Osteoblast (primary cell): Measurements from ENCODE around the gene VGF. TPM values are rescaled to one million over a fixed set of nuclear protein-coding genes. Genes with fewer than 3 reads are reported as not detected.
"Not testable (repeated sequence)": the region's sequence is repeated elsewhere in the genome, so short reads cannot be mapped to it uniquely, and the experiment has no call there.

ENCODE experiments used
- DNase-seq: peaks from one replicate; pipeline ENCODE4 v3.0.0; 2011; ENCODE audit warnings: low spot score, mixed read lengths; ENCODE audit not compliant: insufficient read length; ENCODE audit errors: missing footprints
- H2AFZ ChIP-seq: 2 replicates; pipeline ENCODE4 v1.6.0; 2011; ENCODE audit warnings: mild to moderate bottlenecking, low read length
- H3K27ac ChIP-seq: 2 replicates; pipeline ENCODE4 v1.5.1; 2011; ENCODE audit warnings: mild to moderate bottlenecking, low read depth, low read length, moderate library complexity
- H3K27me3 ChIP-seq: 2 replicates; pipeline ENCODE4 v1.6.0; 2012; ENCODE audit warnings: mild to moderate bottlenecking, control low read depth, inconsistent platforms, low read length, moderate library complexity; ENCODE audit not compliant: insufficient read depth
- H3K36me3 ChIP-seq: 2 replicates; pipeline ENCODE4 v1.5.1; 2011; ENCODE audit warnings: mild to moderate bottlenecking, low read length, control low read depth, moderate library complexity; ENCODE audit not compliant: insufficient read depth
- H3K4me1 ChIP-seq: 2 replicates; pipeline ENCODE4 v1.5.1; 2011; ENCODE audit warnings: mild to moderate bottlenecking, low read length, control low read depth, moderate library complexity; ENCODE audit not compliant: insufficient read depth
- H3K4me2 ChIP-seq: 2 replicates; pipeline ENCODE4 v1.6.0; 2011; ENCODE audit warnings: mild to moderate bottlenecking, low read length; ENCODE audit not compliant: insufficient read depth
- H3K4me3 ChIP-seq: fragments of 200-600 bp; sonication (generic); 3 replicates; pipeline ENCODE4 v1.5.1; 2012; ENCODE audit warnings: mild to moderate bottlenecking, low read length, inconsistent platforms; ENCODE audit not compliant: insufficient read depth
- H3K79me2 ChIP-seq: 2 replicates; pipeline ENCODE4 v1.6.0; 2012; ENCODE audit warnings: mild to moderate bottlenecking, low read length, control low read depth, inconsistent platforms; ENCODE audit not compliant: insufficient read depth
- H3K9me3 ChIP-seq: 2 replicates; pipeline ENCODE4 v1.5.1; 2011; ENCODE audit warnings: low read depth, low read length, control low read depth
- H4K20me1 ChIP-seq: 2 replicates; pipeline ENCODE4 v1.6.0; 2012; ENCODE audit warnings: mild to moderate bottlenecking, low read length, control low read depth; ENCODE audit not compliant: insufficient read depth
- CTCF ChIP-seq: IDR thresholded peaks from 2 replicates; pipeline ENCODE4 v1.5.1; 2011; ENCODE audit warnings: mild to moderate bottlenecking, low read depth, low read length, moderate library complexity; ENCODE audit errors: extremely low read depth
- small RNA-seq: library from RNA; depleted of rRNA; stranded (forward); fragments of <200 nt; gene quantifications from one replicate; pipeline ENCODE3, GENCODE V24; 2012
- total RNA-seq: library from RNA; depleted of rRNA; stranded (reverse); fragments of >200 nt; gene quantifications from 2 replicates; pipeline ENCODE4 v1.2.3, GENCODE V29; 2012

The VGF gene
- total RNA-seq, 1 donor: 0.36 TPM

GRCh38 chr7:101113836-101114235 lies 51.5 kb downstream of the VGF start:
- Histone ChIP-seq H3K36me3 (no peaks in the 10 kb centered on the region), H3K27ac (peak overlapping the region; percentile 72), H3K27me3 (no peaks in the 10 kb centered on the region), H3K4me1 (peaks cover 40% of the 10 kb centered on the region), H3K4me3 (no peak overlapping the region), H3K9me3 (no peaks in the 10 kb centered on the region), H4K20me1 (no peaks in the 10 kb centered on the region), H3K79me2 (no peaks in the 10 kb centered on the region), H3K4me2 (no peak overlapping the region), H2AFZ (peak overlapping the region; percentile 50)
- TF ChIP-seq CTCF: no peak
- no peak for DNase-seq

GRCh38 chr7:101113140-101113539 lies 52.2 kb downstream of the VGF start:
- not testable (repeated sequence) for DNase-seq, H3K9me3 ChIP-seq, H3K79me2 ChIP-seq, H2AFZ ChIP-seq, H3K4me2 ChIP-seq, H4K20me1 ChIP-seq, H3K36me3 ChIP-seq, H3K27me3 ChIP-seq, H3K4me3 ChIP-seq
- H3K4me1 ChIP-seq: peaks cover 41% of the 10 kb centered on the region
- peak overlapping the region; percentile 53 for H3K27ac ChIP-seq

Small RNA genes within 50 kb of the gene (small RNA-seq; reads per million reads assigned to genes)
- gene MIR4653: 0.52 reads per million

Other genes with a start within 250 kb of the VGF start
- not detected in 2 replicates for gene MUC3A, start 216.0 kb downstream of the VGF start, total RNA-seq
- gene MUC12, start 196.0 kb downstream of the VGF start, total RNA-seq: under 0.01 and 0.59 TPM in 2 replicates
- gene MUC17, start 145.5 kb downstream of the VGF start, total RNA-seq: under 0.01 TPM in 1 of 2 replicates, not detected in the other
- gene TRIM56, start 80.1 kb downstream of the VGF start, total RNA-seq: 13.8 and 14.7 TPM in 2 replicates
- gene SERPINE1, start 38.5 kb downstream of the VGF start, total RNA-seq: 237 and 278 TPM in 2 replicates
- 101 and 102 TPM in 2 replicates for gene AP1S1, start 11.1 kb downstream of the VGF start, total RNA-seq
- gene NAT16, start 14.7 kb upstream of the VGF start, total RNA-seq: not detected in 2 replicates
- gene MOGAT3, start 35.5 kb upstream of the VGF start, total RNA-seq: not detected in 2 replicates
- gene PLOD3, start 52.0 kb upstream of the VGF start, total RNA-seq: 78.7 and 81.8 TPM in 2 replicates
- 64.4 and 66.0 TPM in 2 replicates for gene ZNHIT1, start 52.6 kb upstream of the VGF start, total RNA-seq
- gene CLDN15, start 72.2 kb upstream of the VGF start, total RNA-seq: 3.3 and 4.1 TPM in 2 replicates
- 118 and 136 TPM in 2 replicates for gene FIS1, start 79.5 kb upstream of the VGF start, total RNA-seq
- gene IFT22, start 156.2 kb upstream of the VGF start, total RNA-seq: 32.7 and 35.8 TPM in 2 replicates
- not detected in 2 replicates for gene COL26A1, start 197.3 kb upstream of the VGF start, total RNA-seq